ENCODE measurements around the gene SDHC.

- TF ChIP-seq, protein P1, sequence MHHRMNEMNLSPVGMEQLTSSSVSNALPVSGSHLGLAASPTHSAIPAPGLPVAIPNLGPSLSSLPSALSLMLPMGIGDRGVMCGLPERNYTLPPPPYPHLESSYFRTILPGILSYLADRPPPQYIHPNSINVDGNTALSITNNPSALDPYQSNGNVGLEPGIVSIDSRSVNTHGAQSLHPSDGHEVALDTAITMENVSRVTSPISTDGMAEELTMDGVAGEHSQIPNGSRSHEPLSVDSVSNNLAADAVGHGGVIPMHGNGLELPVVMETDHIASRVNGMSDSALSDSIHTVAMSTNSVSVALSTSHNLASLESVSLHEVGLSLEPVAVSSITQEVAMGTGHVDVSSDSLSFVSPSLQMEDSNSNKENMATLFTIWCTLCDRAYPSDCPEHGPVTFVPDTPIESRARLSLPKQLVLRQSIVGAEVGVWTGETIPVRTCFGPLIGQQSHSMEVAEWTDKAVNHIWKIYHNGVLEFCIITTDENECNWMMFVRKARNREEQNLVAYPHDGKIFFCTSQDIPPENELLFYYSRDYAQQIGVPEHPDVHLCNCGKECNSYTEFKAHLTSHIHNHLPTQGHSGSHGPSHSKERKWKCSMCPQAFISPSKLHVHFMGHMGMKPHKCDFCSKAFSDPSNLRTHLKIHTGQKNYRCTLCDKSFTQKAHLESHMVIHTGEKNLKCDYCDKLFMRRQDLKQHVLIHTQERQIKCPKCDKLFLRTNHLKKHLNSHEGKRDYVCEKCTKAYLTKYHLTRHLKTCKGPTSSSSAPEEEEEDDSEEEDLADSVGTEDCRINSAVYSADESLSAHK (CRISPR knock-in tag; IDR thresholded peaks at IDR 0.05; ENCODE audit: borderline replicate concordance): no peak
- TF ChIP-seq CREB3 (CRISPR knock-in tag; IDR thresholded peaks at IDR 0.05) (no peak), NR1H2 (CRISPR knock-in tag; IDR thresholded peaks at IDR 0.05; ENCODE audit: borderline replicate concordance, low read depth) (no peak)
These were observed 16.8 kb upstream of the SDHC start for GRCh38 chr1:161297415-161297814.
